ENCODE data around the gene EIPR1.

DNA sequence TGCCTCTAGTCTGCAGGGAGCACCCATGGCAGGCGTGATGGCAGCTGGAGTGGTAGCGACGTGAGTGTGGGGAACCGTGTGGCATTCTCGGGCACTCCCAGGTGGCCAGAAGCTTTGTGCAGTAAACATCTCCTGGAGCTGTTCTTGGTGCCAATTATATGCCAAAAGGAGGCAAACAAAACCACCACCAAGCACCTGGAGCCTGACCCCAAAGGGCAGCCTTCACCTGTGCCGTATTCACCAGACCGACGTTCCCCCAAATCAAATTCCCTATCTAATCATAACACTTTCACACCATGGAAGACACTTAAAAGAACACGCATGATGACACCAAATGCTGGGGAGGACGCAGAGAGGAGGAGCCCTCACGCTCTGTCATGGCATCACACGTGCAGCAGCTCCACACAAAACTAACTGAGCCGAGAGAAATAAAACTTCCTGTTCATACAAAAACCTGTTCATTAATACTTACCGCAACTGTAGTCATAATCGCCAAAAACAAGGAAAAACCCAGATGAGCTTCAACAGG, 123.6 kb downstream of the EIPR1 start:
- TF ChIP-seq, protein P1, sequence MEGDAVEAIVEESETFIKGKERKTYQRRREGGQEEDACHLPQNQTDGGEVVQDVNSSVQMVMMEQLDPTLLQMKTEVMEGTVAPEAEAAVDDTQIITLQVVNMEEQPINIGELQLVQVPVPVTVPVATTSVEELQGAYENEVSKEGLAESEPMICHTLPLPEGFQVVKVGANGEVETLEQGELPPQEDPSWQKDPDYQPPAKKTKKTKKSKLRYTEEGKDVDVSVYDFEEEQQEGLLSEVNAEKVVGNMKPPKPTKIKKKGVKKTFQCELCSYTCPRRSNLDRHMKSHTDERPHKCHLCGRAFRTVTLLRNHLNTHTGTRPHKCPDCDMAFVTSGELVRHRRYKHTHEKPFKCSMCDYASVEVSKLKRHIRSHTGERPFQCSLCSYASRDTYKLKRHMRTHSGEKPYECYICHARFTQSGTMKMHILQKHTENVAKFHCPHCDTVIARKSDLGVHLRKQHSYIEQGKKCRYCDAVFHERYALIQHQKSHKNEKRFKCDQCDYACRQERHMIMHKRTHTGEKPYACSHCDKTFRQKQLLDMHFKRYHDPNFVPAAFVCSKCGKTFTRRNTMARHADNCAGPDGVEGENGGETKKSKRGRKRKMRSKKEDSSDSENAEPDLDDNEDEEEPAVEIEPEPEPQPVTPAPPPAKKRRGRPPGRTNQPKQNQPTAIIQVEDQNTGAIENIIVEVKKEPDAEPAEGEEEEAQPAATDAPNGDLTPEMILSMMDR (conservative IDR thresholded peaks at IDR 0.05 in 1 of 2, IDR thresholded peaks at IDR 0.05 in 1 of 2; ENCODE audit: low read depth in 1 of 2, low read length in 2 of 2), result no peak
- TF ChIP-seq EZH2 (IDR thresholded peaks at IDR 0.05; ENCODE audit: low read length, missing control alignments), result no peak
